GM12878 (cell line): ENCODE results near the gene LPCAT3. TPM values are rescaled to one million over a fixed set of nuclear protein-coding genes. Genes with fewer than 3 reads are reported as not detected.

ENCODE experiments used
- CEBPB ChIP-seq, 2 experiments: fragments of 150-350 bp in 1 of 2; IDR thresholded peaks; 2 replicates each; pipeline ENCODE4 v1.6.1; 2012 to 2014; ENCODE audit warnings: low read depth in 2 of 2, low read length in 2 of 2, borderline replicate concordance in 1 of 2, inconsistent platforms in 1 of 2
- CHD4 ChIP-seq: fragments of 200-600 bp; sonication (generic); IDR thresholded peaks from 2 replicates; pipeline ENCODE4 v1.6.1; 2016; ENCODE audit warnings: mild to moderate bottlenecking
- NR2C1 ChIP-seq: fragments of 450-650 bp; IDR thresholded peaks from 2 replicates; pipeline ENCODE4 v1.6.1; 2017; ENCODE audit warnings: antibody characterized with exemption, mild to moderate bottlenecking, moderate library complexity
- SREBF2 ChIP-seq: IDR thresholded peaks from 2 replicates; pipeline ENCODE4 v1.6.1; 2012; ENCODE audit warnings: mild to moderate bottlenecking, low read length
- ZNF274 ChIP-seq: IDR thresholded peaks from one replicate; pipeline ENCODE4 v1.8.0; 2011; ENCODE audit not compliant: insufficient read length, insufficient read depth
- polyA plus RNA-seq, 11 experiments: library from polyadenylated mRNA; depleted of rRNA in 4 of 11; unstranded in 6 of 11; stranded (reverse) in 5 of 11; fragments of >200 nt; fragmentation: Nextera tagmentation in 4 of 11; fragmentation: Illumina TruSeq in 1 of 11; extraction: Ambion mirVana in 4 of 11; extraction: Trizol in 1 of 11; gene quantifications; 1 replicate in 1 of 11; 2 replicates in 10 of 11; pipeline versions ENCODE4 v1.2.1 to v1.2.3, GENCODE V29; 2011 to 2016; ENCODE audit warnings: inconsistent platforms in 2 of 11, missing spikeins in 2 of 11, low read depth in 1 of 11
- total RNA-seq, 4 experiments: library from RNA; depleted of rRNA in 3 of 4; stranded (reverse); fragments of >200 nt in 3 of 4; fragmentation: Illumina TruSeq in 1 of 4; extraction: Trizol in 1 of 4; gene quantifications; 2 replicates each; pipeline versions ENCODE4 v1.2.1 to v1.2.3, GENCODE V29; 2013 to 2021
- TF ChIP-seq, protein P1 (sequence below): IDR thresholded peaks from 2 replicates; pipeline ENCODE4 v1.6.1; 2012; ENCODE audit warnings: improper control_type of control experiment, low read depth, low read length; ENCODE audit not compliant: insufficient replicate concordance
- TF ChIP-seq, protein P2 (sequence below): fragments of 450-650 bp; IDR thresholded peaks from 2 replicates; pipeline ENCODE4 v1.6.1; 2017; ENCODE audit warnings: mild to moderate bottlenecking
- TF ChIP-seq, protein P3 (sequence below): IDR thresholded peaks from 2 replicates; pipeline ENCODE4 v1.6.1; 2011; ENCODE audit warnings: borderline replicate concordance, low read depth, mild to moderate bottlenecking, moderate library complexity, mixed read lengths, low read length; ENCODE audit not compliant: insufficient read depth; ENCODE audit errors: extremely low read length

Gene LPCAT3
- total and polyA plus RNA-seq, 10 of the 15 experiments (the other 5 are each of a cell fraction or from before 2014, with no cell fraction given) = 2.6 to 48.3 (median 23.0) TPM

DNA sequence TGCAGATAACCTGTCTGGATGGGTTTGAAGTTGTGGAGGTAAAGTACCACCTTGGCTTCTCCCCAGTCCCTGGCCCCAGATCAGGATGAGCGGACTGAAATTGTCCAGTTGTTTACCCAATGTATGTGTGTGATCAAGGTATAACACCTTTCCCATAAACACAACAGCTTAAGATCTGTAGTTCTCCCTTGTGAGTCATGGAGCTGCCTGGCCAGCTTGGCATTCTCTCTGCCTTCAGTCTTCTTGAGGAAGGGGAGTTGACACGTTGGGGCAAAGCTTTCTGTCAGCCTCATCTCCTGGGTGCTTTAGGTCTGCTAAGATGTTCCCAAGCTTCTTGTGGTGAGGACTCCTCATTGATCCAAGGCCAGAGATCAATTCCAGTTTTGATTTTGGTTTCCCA lies 48.3 kb upstream of the LPCAT3 start (continued):
- TF ChIP-seq, protein P1, sequence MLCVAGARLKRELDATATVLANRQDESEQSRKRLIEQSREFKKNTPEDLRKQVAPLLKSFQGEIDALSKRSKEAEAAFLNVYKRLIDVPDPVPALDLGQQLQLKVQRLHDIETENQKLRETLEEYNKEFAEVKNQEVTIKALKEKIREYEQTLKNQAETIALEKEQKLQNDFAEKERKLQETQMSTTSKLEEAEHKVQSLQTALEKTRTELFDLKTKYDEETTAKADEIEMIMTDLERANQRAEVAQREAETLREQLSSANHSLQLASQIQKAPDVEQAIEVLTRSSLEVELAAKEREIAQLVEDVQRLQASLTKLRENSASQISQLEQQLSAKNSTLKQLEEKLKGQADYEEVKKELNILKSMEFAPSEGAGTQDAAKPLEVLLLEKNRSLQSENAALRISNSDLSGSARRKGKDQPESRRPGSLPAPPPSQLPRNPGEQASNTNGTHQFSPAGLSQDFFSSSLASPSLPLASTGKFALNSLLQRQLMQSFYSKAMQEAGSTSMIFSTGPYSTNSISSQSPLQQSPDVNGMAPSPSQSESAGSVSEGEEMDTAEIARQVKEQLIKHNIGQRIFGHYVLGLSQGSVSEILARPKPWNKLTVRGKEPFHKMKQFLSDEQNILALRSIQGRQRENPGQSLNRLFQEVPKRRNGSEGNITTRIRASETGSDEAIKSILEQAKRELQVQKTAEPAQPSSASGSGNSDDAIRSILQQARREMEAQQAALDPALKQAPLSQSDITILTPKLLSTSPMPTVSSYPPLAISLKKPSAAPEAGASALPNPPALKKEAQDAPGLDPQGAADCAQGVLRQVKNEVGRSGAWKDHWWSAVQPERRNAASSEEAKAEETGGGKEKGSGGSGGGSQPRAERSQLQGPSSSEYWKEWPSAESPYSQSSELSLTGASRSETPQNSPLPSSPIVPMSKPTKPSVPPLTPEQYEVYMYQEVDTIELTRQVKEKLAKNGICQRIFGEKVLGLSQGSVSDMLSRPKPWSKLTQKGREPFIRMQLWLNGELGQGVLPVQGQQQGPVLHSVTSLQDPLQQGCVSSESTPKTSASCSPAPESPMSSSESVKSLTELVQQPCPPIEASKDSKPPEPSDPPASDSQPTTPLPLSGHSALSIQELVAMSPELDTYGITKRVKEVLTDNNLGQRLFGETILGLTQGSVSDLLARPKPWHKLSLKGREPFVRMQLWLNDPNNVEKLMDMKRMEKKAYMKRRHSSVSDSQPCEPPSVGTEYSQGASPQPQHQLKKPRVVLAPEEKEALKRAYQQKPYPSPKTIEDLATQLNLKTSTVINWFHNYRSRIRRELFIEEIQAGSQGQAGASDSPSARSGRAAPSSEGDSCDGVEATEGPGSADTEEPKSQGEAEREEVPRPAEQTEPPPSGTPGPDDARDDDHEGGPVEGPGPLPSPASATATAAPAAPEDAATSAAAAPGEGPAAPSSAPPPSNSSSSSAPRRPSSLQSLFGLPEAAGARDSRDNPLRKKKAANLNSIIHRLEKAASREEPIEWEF = no peak
- TF ChIP-seq, protein P2, sequence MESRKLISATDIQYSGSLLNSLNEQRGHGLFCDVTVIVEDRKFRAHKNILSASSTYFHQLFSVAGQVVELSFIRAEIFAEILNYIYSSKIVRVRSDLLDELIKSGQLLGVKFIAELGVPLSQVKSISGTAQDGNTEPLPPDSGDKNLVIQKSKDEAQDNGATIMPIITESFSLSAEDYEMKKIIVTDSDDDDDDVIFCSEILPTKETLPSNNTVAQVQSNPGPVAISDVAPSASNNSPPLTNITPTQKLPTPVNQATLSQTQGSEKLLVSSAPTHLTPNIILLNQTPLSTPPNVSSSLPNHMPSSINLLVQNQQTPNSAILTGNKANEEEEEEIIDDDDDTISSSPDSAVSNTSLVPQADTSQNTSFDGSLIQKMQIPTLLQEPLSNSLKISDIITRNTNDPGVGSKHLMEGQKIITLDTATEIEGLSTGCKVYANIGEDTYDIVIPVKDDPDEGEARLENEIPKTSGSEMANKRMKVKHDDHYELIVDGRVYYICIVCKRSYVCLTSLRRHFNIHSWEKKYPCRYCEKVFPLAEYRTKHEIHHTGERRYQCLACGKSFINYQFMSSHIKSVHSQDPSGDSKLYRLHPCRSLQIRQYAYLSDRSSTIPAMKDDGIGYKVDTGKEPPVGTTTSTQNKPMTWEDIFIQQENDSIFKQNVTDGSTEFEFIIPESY = no peak
- TF ChIP-seq ZNF274 (no peak), SREBF2 (no peak), CEBPB (IDR thresholded peaks at IDR 0.05; ENCODE audit: borderline replicate concordance in 1 of 2, low read depth in 2 of 2, low read length in 2 of 2) (no peak), CHD4 (no peak), NR2C1 (no peak)
- TF ChIP-seq, protein P3, sequence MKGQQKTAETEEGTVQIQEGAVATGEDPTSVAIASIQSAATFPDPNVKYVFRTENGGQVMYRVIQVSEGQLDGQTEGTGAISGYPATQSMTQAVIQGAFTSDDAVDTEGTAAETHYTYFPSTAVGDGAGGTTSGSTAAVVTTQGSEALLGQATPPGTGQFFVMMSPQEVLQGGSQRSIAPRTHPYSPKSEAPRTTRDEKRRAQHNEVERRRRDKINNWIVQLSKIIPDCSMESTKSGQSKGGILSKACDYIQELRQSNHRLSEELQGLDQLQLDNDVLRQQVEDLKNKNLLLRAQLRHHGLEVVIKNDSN = no peak
